NOMO-1 treated with dmso at 0.1 percent for 144 hours (cell line): Measurements from ENCODE around the gene HMOX2.

Source experiments
- DNase-seq: peaks from one replicate; lab custom pipeline; 2025; ENCODE audit not compliant: unreplicated experiment; lab: John Stamatoyannopoulos, UW

Gene HMOX2

DNA sequence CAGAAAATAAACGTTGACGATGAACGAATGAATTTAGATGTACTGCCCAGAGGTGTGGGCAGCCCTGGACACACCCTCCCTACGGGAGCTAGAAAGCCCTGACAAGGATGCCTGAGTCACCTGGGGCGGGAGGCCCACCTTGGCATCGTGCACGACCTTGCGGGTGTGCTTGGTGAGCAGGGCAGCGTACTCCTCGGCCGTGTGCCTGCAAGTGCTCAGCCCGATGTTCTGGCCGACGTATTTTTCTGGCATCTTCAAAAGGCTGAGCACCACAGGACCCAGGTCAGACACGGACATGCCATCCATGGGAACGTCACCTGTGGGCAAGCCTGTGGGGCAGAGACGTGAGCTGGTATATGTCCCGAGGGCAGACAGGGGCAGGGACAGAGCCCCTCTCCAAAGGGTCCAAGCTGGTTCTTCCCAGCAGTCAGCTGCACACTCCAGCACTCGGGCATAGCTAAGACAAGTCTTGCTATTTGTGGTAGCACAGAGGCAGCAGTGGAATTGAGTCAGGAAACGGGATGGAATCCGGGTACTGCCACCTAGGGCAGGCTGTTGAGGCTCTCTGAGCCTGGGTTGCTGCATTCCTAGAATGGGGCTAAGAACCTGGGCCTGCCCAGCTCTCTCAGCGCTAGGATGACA is 12.6 kb upstream of the HMOX2 start:
- DNase-seq: no peak

- DNase-seq: no peak
Measured at GRCh38 chr16:4465977-4466779, 10.0 kb upstream of the HMOX2 start.

DNA sequence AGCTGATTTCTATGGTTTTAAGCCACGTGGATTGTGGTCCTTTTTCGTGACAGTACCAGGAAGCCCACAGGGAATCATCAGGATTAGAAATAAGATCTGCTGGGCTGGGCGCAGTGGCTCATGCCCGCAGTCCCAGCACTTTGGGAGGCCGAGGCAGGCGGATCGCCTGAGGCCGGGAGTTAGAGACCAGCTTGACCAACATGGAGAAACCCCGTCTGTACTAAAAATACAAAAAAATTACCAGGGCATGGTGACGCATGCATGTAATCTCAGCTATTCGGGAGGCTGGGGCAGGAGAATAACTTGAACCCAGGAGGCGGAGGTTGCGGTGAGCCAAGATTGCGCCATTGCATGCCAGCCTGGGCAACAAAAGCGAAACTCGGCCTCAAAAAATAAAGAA is 8.3 kb upstream of the HMOX2 start:
- DNase-seq: no peak

GRCh38 chr16:4468972-4469371 is 7.2 kb upstream of the HMOX2 start:
- DNase-seq: no peak

GRCh38 chr16:4471869-4472268 is 4.3 kb upstream of the HMOX2 start:
- no peak for DNase-seq

- DNase-seq: no peak
Measured at GRCh38 chr16:4472880-4473279, 3.3 kb upstream of the HMOX2 start.

DNA sequence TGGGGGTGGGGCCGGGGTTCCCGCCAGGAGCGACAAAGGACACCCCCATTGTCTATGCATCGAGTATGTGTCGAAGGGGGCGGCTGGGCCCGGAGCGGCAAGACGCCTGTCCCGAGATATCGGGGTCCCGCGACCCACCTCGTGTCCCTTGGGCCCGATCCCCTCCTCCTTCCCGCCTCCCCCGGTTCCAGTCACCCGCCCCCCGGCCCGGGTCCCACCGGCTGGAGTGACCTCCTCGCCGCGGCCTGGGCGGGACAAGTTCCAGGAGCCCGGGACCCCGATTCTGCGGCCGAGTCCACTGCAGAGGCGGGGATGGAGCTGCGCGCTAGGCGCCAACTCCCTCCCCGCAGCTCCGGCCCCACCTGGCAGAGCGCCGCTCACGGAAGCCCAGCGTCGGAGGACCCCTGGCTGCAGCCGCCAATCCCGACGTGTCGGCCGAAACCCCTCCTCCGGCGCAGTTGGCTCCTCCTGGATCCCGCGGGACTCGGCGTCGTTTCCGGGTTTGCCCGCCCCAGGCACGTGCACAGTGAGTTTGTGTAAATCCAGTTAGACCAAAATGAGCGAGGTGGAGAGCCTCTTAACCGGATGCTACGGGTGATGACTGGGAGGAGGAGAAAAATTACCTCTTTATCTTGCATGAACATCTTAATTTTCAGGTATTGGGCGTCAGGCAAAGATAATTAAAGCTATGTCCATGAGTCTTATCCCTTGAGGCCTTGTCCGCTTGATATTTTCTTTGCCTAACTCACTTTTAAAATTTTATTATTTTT is 1.8 kb upstream of the HMOX2 start, which contains the start of gene NMRAL1:
Gene NMRAL1, minus strand, starts transcription at position 434 of the 770 bp plus-strand sequence. CDS start 493 bp downstream, outside the sequence.
- peak; percentile 90 for DNase-seq

- DNase-seq: no peak
Measured at GRCh38 chr16:4477966-4478365, 1.8 kb downstream of the HMOX2 start.

DNA sequence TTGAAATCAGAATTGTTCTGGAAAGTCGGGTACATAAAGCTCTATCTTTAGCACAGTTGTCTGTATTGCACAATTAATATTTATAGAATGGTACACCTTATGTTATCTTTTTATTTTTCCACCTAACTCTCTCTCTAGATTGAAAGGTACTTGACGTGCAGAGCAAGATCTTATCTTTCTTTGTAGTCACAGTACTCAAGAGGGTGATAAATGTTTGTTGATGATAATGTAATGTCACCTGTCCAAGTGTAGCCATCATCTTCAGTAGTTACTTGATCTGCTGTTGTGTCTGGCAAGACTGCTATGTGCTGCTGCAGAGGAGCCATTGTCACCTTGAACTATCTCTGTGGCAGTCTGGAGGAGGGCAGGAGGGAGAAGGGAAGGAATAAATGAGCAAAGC is 5.3 kb downstream of the HMOX2 start:
- DNase-seq: no peak

DNA sequence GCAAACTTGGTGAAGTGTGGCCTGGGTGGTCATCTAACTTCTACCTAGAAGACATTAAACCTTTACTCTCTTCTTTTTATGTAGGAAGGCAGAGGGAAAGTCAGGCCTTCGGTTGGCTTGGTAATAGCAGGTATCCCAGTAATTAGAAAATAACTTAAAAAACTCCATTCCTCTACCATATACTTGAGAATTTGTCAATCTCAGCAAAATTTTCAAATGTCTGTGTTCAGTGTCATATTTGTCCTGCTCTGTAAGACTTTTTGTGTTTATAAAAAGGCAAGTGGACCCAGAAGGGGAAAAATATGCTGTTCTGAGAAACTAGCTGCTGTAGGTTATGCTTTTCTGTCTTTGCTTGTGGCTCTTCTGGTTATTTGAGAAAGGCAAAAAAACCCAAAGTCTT is 5.8 kb downstream of the HMOX2 start:
- no peak for DNase-seq

- DNase-seq: no peak
Measured at GRCh38 chr16:4486126-4486893, 10.1 kb downstream of the HMOX2 start.

GRCh38 chr16:4487955-4488498 is 11.8 kb downstream of the HMOX2 start:
- no peak for DNase-seq

DNA sequence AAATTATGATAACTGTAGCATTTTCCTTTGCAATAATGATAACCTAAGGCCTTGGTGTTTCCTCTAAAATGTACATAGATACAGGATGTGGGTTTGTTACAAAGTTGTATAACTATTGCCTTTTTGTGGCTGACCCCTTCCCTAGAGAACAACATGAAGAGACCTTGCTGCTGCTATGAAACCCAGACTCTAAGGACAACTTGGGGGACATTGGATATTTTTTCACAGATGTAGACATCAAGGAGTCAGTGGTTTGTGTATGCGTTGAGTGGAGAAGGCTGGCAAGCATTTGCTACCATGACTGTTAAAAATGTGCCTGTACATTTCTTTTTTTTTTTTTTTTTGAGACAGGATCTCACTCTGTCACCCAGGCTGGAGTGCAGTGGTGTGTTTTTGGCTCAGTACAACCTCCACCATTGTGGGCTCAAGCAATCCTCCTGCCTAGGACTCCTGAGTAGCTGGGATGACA is 12.3 kb downstream of the HMOX2 start:
- no peak for DNase-seq

- no peak for DNase-seq
Measured at GRCh38 chr16:4489030-4489429, 12.8 kb downstream of the HMOX2 start.

DNA sequence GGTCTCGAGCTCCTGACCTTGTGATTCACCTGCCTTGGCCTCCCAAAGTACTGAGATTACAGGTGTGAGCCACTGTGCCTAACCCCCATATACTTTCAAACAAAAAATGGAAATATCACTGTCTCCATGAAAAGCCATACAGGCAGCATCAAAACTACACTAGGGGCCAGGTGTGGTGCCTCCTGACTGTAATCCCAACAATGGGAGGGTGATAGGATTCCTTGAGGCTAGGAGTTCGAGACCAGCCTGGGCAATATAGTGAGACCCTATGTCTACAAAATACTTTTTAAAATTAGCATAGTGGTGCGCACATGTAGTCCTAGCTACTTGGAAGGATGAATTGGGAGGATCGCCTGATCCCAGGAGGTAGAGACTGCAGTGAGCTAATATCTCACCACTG is 15.7 kb downstream of the HMOX2 start:
- DNase-seq: no peak

GRCh38 chr16:4494746-4495490 is 18.7 kb downstream of the HMOX2 start:
- DNase-seq: no peak

DNA sequence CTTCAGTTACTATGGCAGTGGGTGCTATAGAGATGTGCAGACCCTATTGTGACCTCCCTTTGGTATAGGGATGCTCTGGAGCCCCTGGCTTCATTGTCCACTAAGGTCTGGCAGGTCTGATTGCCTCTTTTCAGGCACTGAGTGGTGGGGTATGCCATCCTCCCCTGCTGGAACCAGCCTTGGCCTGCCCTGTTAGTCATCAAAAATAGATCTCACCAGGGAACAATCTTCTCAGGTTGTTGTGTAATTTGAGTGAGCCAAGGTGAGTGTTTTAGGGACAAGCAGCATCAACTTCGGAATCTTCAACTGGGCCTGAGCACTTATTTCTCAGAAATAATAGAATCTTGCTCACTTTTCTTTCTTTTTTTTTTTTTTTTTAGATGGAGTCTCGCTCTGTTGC is 19.6 kb downstream of the HMOX2 start:
- no peak for DNase-seq

GRCh38 chr16:4496305-4496704 is 20.1 kb downstream of the HMOX2 start:
- no peak for DNase-seq

DNA sequence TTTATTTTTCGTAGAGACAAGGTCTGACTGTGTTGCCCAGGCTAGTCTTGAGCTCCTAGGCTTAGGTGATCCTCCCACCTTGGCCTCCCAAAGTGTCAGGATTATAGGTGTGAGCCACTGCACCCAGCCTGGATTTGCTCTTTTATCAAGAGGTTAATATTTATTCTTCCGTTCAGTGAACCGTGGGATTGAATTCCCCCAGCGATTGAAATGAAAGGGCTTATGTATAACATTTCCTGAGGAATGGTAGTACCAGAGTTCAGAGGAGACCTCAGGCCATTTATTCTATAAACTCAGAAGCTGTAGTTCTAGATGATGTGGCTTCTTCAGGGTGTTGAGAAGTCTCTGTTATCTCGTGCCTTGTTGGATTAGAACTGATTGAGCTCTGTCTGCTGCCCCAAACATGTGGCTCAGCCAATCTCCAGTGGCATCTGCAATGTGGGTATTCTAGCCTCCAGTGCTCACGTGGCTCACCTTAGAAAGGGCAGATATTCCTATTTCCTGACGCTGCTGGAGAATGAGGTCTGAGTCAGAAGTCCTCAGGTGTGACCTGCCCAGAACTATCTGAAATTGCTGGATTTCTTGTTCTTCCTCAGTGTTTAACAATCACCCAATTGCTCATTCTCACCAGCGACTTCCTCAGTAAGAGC is 22.5 kb downstream of the HMOX2 start:
- no peak for DNase-seq

DNA sequence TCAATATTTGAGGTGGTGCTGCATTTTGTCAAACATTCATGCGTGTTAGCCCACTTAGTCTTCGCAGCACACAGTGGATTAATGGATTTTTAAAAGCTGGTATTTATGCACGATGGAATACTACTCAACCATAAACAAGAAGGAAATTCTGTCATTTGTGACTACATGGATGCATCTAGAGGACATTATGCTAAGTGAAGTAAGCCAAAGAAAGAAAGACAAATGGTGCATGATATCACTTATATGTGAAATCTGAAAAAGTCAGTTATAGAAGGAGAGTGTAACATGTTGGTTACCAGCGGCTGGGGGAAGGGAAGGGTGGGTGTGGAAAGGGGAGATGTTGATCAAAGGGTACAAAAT is 23.0 kb downstream of the HMOX2 start:
- no peak for DNase-seq
